Measurements from ENCODE around the gene EFNA1.

EFNA1 gene

DNA sequence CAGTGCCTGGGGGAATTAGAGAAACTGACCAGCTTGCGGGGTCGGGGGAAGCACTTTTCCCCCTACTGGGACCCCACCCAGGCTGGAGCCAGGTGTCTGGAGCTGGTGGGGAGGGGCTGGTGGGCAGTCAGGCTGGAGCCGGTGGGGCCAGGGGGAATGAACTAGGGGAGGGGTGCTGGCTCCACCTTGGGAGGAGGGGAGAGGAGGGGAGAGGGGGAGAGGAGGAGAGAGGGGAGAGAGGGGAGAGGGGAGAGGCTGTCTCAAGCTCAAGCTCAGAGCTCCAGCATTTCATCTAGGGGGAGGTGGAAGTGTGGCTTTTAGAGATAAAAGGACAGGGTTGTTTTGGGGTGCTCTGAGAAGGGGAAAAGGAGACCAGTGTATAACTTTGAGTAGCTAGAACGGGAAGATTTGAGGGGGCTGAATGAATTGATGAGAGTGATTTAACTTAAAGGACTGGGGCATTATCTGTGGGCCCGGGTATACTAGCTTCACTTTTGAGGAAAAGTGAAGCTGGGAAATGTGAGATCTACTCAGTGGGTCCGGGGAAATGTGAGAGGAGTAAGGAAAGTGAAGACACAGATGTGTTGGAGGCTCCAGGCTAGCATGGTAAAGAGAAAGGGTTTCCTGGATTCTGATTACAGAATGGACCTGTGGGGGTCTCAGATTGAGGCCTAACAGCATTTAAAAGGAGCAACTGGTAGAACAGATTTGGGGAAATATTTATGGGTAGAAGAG is 2.8 kb downstream of the EFNA1 start:
- no peak overlapping the region for H3K4me2 ChIP-seq (ENCODE audit: insufficient read depth, low read length)
- peaks cover 2% of the 10 kb centered on the region; the same call in 1 of the 2 replicates for H3K79me2 ChIP-seq (ENCODE audit: insufficient read depth, low read length)
- TF ChIP-seq EZH2 (IDR thresholded peaks at IDR 0.05; ENCODE audit: borderline replicate concordance, low read depth, low read length, severe bottlenecking): no peak
- TF ChIP-seq, protein P1, sequence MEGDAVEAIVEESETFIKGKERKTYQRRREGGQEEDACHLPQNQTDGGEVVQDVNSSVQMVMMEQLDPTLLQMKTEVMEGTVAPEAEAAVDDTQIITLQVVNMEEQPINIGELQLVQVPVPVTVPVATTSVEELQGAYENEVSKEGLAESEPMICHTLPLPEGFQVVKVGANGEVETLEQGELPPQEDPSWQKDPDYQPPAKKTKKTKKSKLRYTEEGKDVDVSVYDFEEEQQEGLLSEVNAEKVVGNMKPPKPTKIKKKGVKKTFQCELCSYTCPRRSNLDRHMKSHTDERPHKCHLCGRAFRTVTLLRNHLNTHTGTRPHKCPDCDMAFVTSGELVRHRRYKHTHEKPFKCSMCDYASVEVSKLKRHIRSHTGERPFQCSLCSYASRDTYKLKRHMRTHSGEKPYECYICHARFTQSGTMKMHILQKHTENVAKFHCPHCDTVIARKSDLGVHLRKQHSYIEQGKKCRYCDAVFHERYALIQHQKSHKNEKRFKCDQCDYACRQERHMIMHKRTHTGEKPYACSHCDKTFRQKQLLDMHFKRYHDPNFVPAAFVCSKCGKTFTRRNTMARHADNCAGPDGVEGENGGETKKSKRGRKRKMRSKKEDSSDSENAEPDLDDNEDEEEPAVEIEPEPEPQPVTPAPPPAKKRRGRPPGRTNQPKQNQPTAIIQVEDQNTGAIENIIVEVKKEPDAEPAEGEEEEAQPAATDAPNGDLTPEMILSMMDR (IDR thresholded peaks at IDR 0.05; ENCODE audit: borderline replicate concordance, extremely low read depth, low read length, poor library complexity, severe bottlenecking): no peak
- peaks cover 43% of the 10 kb centered on the region for H3K4me1 ChIP-seq (ENCODE audit: insufficient read depth, low read length)
- 0 out of 2 replicates have a peak, but pooled peaks cover 2% of the 10 kb centered on the region for H4K20me1 ChIP-seq (ENCODE audit: insufficient read depth, low read length)
- no peaks in the 10 kb centered on the region for H3K36me3 ChIP-seq (ENCODE audit: insufficient read depth, low read length)
- no peak for ATAC-seq (ENCODE audit: insufficient read depth, low read depth)
- peaks cover 38% of the 10 kb centered on the region for H3K27me3 ChIP-seq (ENCODE audit: insufficient read depth, low read length, poor library complexity)
- H3K4me3 ChIP-seq (ENCODE audit: low read depth in 1 of 2, low read length in 2 of 2): no peak overlapping the region
- no peak overlapping the region for H3K9ac ChIP-seq (ENCODE audit: low read depth, low read length)
- H3K9me3 ChIP-seq (ENCODE audit: insufficient read depth, low read length, severe bottlenecking): no peaks in the 10 kb centered on the region
- DNase-seq: no peak
- no peak overlapping the region for H2AFZ ChIP-seq (ENCODE audit: low read depth, low read length)
- no peak overlapping the region for H3K27ac ChIP-seq (ENCODE audit: low read length)

DNA sequence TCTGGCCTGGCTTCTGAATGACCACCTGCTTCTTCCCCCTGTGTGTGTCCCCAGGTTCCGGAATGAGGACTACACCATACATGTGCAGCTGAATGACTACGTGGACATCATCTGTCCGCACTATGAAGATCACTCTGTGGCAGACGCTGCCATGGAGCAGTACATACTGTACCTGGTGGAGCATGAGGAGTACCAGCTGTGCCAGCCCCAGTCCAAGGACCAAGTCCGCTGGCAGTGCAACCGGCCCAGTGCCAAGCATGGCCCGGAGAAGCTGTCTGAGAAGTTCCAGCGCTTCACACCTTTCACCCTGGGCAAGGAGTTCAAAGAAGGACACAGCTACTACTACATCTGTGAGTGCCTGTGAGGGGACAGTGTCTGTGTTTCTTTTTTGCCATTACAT is 3.6 kb downstream of the EFNA1 start:
- H3K9ac ChIP-seq (ENCODE audit: low read depth, low read length): no peak overlapping the region
- no peak overlapping the region for H3K4me2 ChIP-seq (ENCODE audit: insufficient read depth, low read length)

DNA sequence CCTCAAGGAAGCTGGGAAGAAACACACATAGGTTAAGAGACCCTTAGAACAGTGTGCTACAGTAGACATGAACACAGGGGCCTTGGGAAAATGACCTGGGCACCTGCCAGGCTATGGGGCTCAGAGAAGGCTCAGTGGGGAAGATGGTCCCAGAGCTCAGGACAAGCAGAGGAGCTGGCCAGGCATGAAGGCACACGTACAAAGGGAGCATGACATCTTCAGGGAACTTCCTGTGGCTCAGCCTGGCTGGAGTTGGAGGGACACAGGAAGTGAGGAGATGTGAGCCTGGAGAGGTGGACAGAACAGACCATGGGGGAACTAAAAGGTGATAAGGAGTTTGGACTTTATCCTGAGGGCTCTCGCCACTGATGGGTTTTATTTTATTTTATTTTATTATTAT is 4.2 kb downstream of the EFNA1 start:
- no peak for TF ChIP-seq EZH2 (IDR thresholded peaks at IDR 0.05; ENCODE audit: borderline replicate concordance, low read depth, low read length, severe bottlenecking)
- TF ChIP-seq, protein P1 (IDR thresholded peaks at IDR 0.05; ENCODE audit: borderline replicate concordance, extremely low read depth, low read length, poor library complexity, severe bottlenecking): no peak
- Histone ChIP-seq H3K4me1 (ENCODE audit: insufficient read depth, low read length) (peaks cover 44% of the 10 kb centered on the region), H3K9ac (ENCODE audit: low read depth, low read length) (no peak overlapping the region), H3K79me2 (ENCODE audit: insufficient read depth, low read length) (peaks cover 7% of the 10 kb centered on the region), H3K36me3 (ENCODE audit: insufficient read depth, low read length) (no peaks in the 10 kb centered on the region), H3K4me2 (ENCODE audit: insufficient read depth, low read length) (no peak overlapping the region), H3K27me3 (ENCODE audit: insufficient read depth, low read length, poor library complexity) (peaks cover 24% of the 10 kb centered on the region), H3K9me3 (ENCODE audit: insufficient read depth, low read length, severe bottlenecking) (no peaks in the 10 kb centered on the region), H3K4me3 (ENCODE audit: low read depth in 1 of 2, low read length in 2 of 2) (no peak overlapping the region), H4K20me1 (ENCODE audit: insufficient read depth, low read length) (0 out of 2 replicates have a peak, but pooled peaks cover 2% of the 10 kb centered on the region), H2AFZ (ENCODE audit: low read depth, low read length) (no peak overlapping the region), H3K27ac (ENCODE audit: low read length) (no peak overlapping the region)
- no peak for DNase-seq
- ATAC-seq (ENCODE audit: insufficient read depth, low read depth): no peak

More for the DNA sequence above, 3.6 kb downstream of the EFNA1 start:
- Histone ChIP-seq H3K79me2 (ENCODE audit: insufficient read depth, low read length) (peaks cover 7% of the 10 kb centered on the region), H4K20me1 (ENCODE audit: insufficient read depth, low read length) (0 out of 2 replicates have a peak, but pooled peaks cover 2% of the 10 kb centered on the region), H3K27ac (ENCODE audit: low read length) (no peak overlapping the region), H2AFZ (ENCODE audit: low read depth, low read length) (no peak overlapping the region), H3K9me3 (ENCODE audit: insufficient read depth, low read length, severe bottlenecking) (no peaks in the 10 kb centered on the region), H3K4me3 (ENCODE audit: low read depth in 1 of 2, low read length in 2 of 2) (no peak overlapping the region), H3K36me3 (ENCODE audit: insufficient read depth, low read length) (no peaks in the 10 kb centered on the region), H3K27me3 (ENCODE audit: insufficient read depth, low read length, poor library complexity) (peaks cover 30% of the 10 kb centered on the region), H3K4me1 (ENCODE audit: insufficient read depth, low read length) (peaks cover 45% of the 10 kb centered on the region)
- ATAC-seq (ENCODE audit: insufficient read depth, low read depth) (no peak), DNase-seq (no peak)
- TF ChIP-seq, protein P1 (IDR thresholded peaks at IDR 0.05; ENCODE audit: borderline replicate concordance, extremely low read depth, low read length, poor library complexity, severe bottlenecking): no peak
- TF ChIP-seq EZH2 (IDR thresholded peaks at IDR 0.05; ENCODE audit: borderline replicate concordance, low read depth, low read length, severe bottlenecking): no peak

Measured in DND-41 (cell line).